LNCaP clone FGC (cell line): Measurements from ENCODE around the gene KRT40.

ENCODE experiments used
- DNase-seq: peaks from one replicate; pipeline ENCODE4 v3.0.0-alpha.2; 2011; ENCODE audit warnings: low read depth
- H3K4me3 ChIP-seq: 2 replicates; pipeline ENCODE4 v1.5.1; 2011; ENCODE audit warnings: mild to moderate bottlenecking, low read depth, low read length, control low read depth
- TF ChIP-seq, protein P1 (sequence below): IDR thresholded peaks from 2 replicates; pipeline ENCODE4 v1.5.1; 2012; ENCODE audit warnings: mild to moderate bottlenecking; ENCODE audit not compliant: control insufficient read depth, insufficient read depth; ENCODE audit errors: extremely low read depth

KRT40 gene

DNA sequence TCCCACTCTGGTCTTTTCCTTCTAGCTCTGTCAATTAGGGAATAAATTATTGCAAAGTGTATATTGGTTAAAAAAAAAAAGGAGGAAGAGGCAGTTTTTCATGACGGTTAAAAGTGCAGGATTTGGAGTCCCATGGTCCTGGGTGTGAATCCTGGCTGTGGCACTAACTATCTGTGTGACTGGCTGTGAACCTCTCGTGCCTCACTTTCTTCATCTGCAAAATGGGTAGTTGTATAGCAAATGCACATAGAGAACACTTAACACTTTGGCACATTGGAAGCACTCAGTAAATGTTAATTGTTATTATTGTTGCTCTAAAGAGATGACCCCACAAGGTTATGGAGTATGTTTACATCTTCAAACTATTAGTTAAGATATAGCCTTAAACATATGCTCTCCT, 36.2 kb downstream of the KRT40 start:
- no peak for DNase-seq

DNA sequence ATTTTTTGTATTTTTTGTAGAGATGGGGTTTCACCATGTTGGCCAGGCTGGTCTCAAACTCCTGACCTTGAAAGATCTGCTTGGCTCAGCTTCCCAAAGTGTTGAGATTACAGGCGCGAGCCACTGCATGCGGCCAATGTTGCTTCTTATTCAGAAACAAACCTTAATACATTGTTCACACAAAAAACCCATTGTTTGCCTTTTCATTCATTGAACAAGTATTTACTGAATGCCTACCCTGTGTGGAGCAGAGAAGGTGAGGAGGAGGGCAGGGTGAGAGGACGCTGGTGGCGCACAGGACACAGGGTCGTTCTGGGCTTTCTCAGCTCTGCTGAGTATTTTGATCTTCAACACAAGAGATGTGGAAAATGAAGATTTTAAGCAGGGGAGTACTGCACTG, 38.7 kb downstream of the KRT40 start:
- no peak overlapping the region for H3K4me3 ChIP-seq
- TF ChIP-seq, protein P1, sequence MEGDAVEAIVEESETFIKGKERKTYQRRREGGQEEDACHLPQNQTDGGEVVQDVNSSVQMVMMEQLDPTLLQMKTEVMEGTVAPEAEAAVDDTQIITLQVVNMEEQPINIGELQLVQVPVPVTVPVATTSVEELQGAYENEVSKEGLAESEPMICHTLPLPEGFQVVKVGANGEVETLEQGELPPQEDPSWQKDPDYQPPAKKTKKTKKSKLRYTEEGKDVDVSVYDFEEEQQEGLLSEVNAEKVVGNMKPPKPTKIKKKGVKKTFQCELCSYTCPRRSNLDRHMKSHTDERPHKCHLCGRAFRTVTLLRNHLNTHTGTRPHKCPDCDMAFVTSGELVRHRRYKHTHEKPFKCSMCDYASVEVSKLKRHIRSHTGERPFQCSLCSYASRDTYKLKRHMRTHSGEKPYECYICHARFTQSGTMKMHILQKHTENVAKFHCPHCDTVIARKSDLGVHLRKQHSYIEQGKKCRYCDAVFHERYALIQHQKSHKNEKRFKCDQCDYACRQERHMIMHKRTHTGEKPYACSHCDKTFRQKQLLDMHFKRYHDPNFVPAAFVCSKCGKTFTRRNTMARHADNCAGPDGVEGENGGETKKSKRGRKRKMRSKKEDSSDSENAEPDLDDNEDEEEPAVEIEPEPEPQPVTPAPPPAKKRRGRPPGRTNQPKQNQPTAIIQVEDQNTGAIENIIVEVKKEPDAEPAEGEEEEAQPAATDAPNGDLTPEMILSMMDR: no peak
- no peak for DNase-seq

More for the DNA sequence above, 36.2 kb downstream of the KRT40 start:
- no peak overlapping the region for H3K4me3 ChIP-seq
- TF ChIP-seq, protein P1: no peak

DNA sequence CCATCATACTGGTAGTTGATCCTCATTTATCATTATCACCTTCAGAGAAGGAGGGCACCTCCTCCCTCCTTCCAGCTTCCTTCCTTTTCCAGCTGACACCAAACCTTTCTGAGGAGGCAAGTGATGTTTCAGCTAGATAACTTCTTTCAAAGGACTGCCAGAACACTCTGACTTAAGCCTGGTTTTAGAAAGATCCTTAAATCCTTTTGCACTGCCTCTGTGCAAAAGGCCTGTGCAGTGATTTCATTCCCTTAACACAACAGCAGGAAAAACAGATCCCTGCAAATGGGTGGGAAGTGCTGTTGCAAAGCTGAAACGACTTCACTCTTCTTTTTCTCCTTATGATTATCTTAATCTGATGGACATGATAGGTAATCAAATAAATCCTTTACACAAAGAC, 39.6 kb downstream of the KRT40 start:
- no peak overlapping the region for H3K4me3 ChIP-seq

DNA sequence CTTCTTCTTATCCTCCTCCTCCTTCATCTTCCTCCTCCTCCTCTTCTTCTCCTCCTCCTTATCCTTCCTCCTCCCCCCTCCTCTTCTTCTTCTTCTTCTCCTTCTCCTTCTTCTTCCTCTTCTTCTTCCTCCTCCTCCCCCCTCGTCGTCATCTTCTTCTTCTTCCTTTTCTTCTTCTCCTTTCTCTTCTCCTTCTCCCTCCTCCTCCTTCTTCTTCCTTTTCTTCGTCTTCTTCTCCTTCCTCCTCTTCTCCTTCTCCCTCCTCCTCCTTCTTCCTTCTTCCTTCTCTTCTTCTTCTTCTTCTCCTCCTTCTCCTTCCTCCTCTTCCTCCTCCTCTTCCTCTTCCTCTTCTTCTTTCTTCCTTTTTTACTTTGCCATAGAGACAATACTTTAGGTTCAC, 41.6 kb downstream of the KRT40 start:
- TF ChIP-seq, protein P1: no peak
- no peak for DNase-seq
- H3K4me3 ChIP-seq: no peak overlapping the region

More for the DNA sequence above, 39.6 kb downstream of the KRT40 start:
- TF ChIP-seq, protein P1: no peak
- no peak for DNase-seq

DNA sequence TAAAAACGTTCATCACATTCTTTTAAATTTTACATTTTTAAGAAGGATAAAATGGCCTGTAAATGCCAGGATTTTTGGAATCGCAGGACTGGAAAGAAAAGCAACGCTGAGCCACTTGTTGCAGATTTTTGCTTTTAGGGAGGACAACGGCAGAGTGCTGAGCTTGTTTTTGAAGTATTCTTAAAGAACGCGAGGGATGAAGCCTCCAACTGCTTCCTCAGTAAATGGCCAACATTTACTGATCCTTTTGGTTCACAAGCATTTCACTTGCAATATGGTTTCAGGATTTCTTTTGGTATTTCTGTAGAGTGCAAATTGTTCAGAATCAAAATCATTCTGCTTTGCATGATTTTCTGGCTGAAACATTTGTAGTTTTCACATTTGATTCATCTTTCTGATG, 43.9 kb downstream of the KRT40 start:
- DNase-seq: no peak
- TF ChIP-seq, protein P1: no peak

DNA sequence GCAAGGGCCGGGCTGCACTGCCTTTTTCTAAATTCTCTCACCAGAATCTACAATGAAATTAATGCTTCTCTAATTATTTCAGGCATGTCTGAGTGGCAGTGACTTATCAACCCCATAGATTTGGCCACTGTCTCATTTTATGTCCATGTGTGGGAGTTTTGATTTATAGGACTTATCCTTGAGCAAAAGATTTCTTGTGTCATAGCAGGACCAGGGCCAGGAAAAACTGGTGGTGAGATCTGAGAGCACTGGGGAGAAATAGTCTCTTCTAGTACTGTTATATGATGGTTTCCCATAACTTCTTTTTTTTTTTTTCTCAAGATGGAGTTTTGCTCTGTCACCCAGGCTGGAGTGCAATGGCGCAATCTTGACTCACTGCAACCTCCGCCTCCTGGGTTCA, 45.1 kb downstream of the KRT40 start:
- H3K4me3 ChIP-seq: no peak overlapping the region
- DNase-seq: no peak
- TF ChIP-seq, protein P1: no peak

More for the DNA sequence above, 43.9 kb downstream of the KRT40 start:
- no peak overlapping the region for H3K4me3 ChIP-seq

DNA sequence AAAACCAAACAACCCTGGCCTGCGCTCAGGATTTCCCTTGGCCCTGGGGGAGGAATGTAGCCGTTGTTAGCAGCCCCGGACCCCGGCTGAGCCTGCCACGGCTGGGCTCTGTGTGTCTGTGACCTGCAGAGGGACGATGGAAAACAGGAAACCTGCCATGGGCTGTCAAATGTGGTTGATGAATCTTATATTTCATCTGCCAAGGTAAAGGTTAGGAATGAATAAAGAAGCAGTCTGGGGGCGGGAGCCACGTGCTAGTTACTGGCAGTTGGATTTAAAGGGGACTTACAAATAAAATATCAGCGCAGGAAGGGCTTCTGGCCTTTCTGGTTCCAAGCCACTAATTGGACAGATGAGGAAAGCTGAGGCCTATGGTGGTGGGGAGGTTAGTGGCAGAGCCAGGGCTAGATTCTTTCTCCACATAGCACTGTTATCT, 46.7 kb downstream of the KRT40 start, which contains the start of gene KRT23:
Gene KRT23 (minus strand): TSS at position 263 of the 436 bp plus-strand sequence. CDS start 1,043 bp downstream, outside the sequence.
- TF ChIP-seq, protein P1: no peak

More for the DNA sequence above, 46.7 kb downstream of the KRT40 start, which contains the start of gene KRT23:
- DNase-seq: no peak
- H3K4me3 ChIP-seq: no peak within 1 kb of the TSS
